Right lung (tissue), 10 donors: ENCODE measurements around the gene PRAMEF2. TPM values are rescaled to one million over a fixed set of nuclear protein-coding genes. Genes with fewer than 3 reads are reported as not detected.
"Not testable (repeated sequence)": the region's sequence is repeated elsewhere in the genome, so short reads cannot be mapped to it uniquely, and the experiment has no call there.

Experiments used
- DNase-seq, 2 donors: peaks; one replicate each; pipeline ENCODE4 v3.0.0-alpha.2; 2013
- long read RNA-seq, 8 donors: transcript quantifications; one replicate each; lab custom pipeline, GENCODE V29; 2026
- polyA plus RNA-seq, 5 donors: library from polyadenylated mRNA; unstranded; fragments of 120-200 nt; gene quantifications; one replicate each; pipeline versions ENCODE4 v1.2.1 to v1.2.3, GENCODE V29; 2013; ENCODE audit warnings: inconsistent platforms in 1 of 5, low replicate concordance in 1 of 5; ENCODE audit not compliant: insufficient read length in 5 of 5, insufficient read depth in 1 of 5

Gene PRAMEF2
- polyA plus RNA-seq: not detected
- long read RNA-seq, donor 1: 0 reads
- long read RNA-seq, donor 2: 0 reads
- long read RNA-seq, donor 3: 0 reads
- long read RNA-seq, donor 4: 0 reads
- long read RNA-seq, donor 5: 0 reads
- long read RNA-seq, donor 6: 0 reads
- long read RNA-seq, donor 7: 0 reads
- long read RNA-seq, donor 8: 0 reads

GRCh38 chr1:12856786-12857185 is at the start of gene PRAMEF2:
Gene PRAMEF2, plus strand, starts transcription at chr1:12857086. Its CDS starts 1,924 bp downstream, at chr1:12859010.
- DNase-seq: not testable (repeated sequence)

- DNase-seq: no peak
These were observed 47.0 kb upstream of the PRAMEF2 start for GRCh38 chr1:12809933-12810332.

- DNase-seq: no peak
These were observed 46.0 kb upstream of the PRAMEF2 start for GRCh38 chr1:12810691-12811408.

- no peak for DNase-seq
These were observed 45.5 kb upstream of the PRAMEF2 start for GRCh38 chr1:12811409-12811784.

- not testable (repeated sequence) for DNase-seq
These were observed 37.8 kb upstream of the PRAMEF2 start for GRCh38 chr1:12819061-12819460.

- not testable (repeated sequence) for DNase-seq
These were observed 25.6 kb upstream of the PRAMEF2 start, which contains the start of gene PRAMEF11 for GRCh38 chr1:12831310-12831709. Gene PRAMEF11, minus strand, starts transcription at chr1:12831410. Its CDS starts 2,621 bp downstream, at chr1:12828789.

- not testable (repeated sequence) for DNase-seq
These were observed 23.6 kb upstream of the PRAMEF2 start for GRCh38 chr1:12833251-12833650.

GRCh38 chr1:12848620-12849019 is 8.3 kb upstream of the PRAMEF2 start, which contains the start of gene HNRNPCL1:
Gene HNRNPCL1, minus strand, starts transcription at chr1:12848720. Its CDS starts 431 bp downstream, at chr1:12848289.
- not testable (repeated sequence) for DNase-seq

- no peak for DNase-seq
These were observed 5.1 kb upstream of the PRAMEF2 start for GRCh38 chr1:12851779-12852178.

GRCh38 chr1:12863131-12863880 is 6.4 kb downstream of the PRAMEF2 start:
- not testable (repeated sequence) for DNase-seq

- not testable (repeated sequence) for DNase-seq
These were observed 21.6 kb downstream of the PRAMEF2 start for GRCh38 chr1:12878453-12878852.

GRCh38 chr1:12886101-12886500 is 29.2 kb downstream of the PRAMEF2 start, which contains the start of gene PRAMEF4:
Gene PRAMEF4, minus strand, starts transcription at chr1:12886201. Its CDS starts 2,807 bp downstream, at chr1:12883394.
- not testable (repeated sequence) for DNase-seq

GRCh38 chr1:12898170-12898569 is 41.3 kb downstream of the PRAMEF2 start, which contains the start of gene PRAMEF10:
Gene PRAMEF10, minus strand, starts transcription at chr1:12898270. Its CDS starts 2,423 bp downstream, at chr1:12895847.
- not testable (repeated sequence) for DNase-seq

GRCh38 chr1:12899186-12899585 is 42.3 kb downstream of the PRAMEF2 start:
- not testable (repeated sequence) for DNase-seq

GRCh38 chr1:12903793-12904572 is 47.1 kb downstream of the PRAMEF2 start:
- DNase-seq: not testable (repeated sequence)

Other genes starting within 250 kb of the PRAMEF2 start
- gene DHRS3, start 238.9 kb upstream of the PRAMEF2 start, polyA plus RNA-seq: 10 to 100 TPM; 31.0 to 49.4 (median 43.0) TPM
- under 1 TPM in 2 of 5 donors, not detected in 3; 0.09 to 0.15 TPM for gene AADACL4, start 213.0 kb upstream of the PRAMEF2 start, polyA plus RNA-seq
- not detected for gene AADACL3, start 141.0 kb upstream of the PRAMEF2 start, polyA plus RNA-seq
- 1 to 10 TPM in 4 of 5 donors, under 1 TPM in 1; 0.26 to 3.0 (median 1.7) TPM for gene CFAP107, start 110.9 kb upstream of the PRAMEF2 start, polyA plus RNA-seq
- not detected for gene PRAMEF12, start 83.3 kb upstream of the PRAMEF2 start, polyA plus RNA-seq
- not detected for gene PRAMEF1, start 65.7 kb upstream of the PRAMEF2 start, polyA plus RNA-seq
- not detected for gene PRAMEF11, start 25.7 kb upstream of the PRAMEF2 start, polyA plus RNA-seq
- gene HNRNPCL1, start 8.4 kb upstream of the PRAMEF2 start, polyA plus RNA-seq: under 1 TPM in 3 of 5 donors, not detected in 2; 0.15 to 0.28 (median 0.23) TPM
- not detected for gene PRAMEF4, start 29.1 kb downstream of the PRAMEF2 start, polyA plus RNA-seq
- not detected for gene PRAMEF10, start 41.2 kb downstream of the PRAMEF2 start, polyA plus RNA-seq
- gene PRAMEF7, start 59.5 kb downstream of the PRAMEF2 start, polyA plus RNA-seq: not detected
- gene PRAMEF6, start 90.5 kb downstream of the PRAMEF2 start, polyA plus RNA-seq: not detected
- gene PRAMEF27, start 199.5 kb downstream of the PRAMEF2 start, polyA plus RNA-seq: not detected
- gene HNRNPCL3, start 203.7 kb downstream of the PRAMEF2 start, polyA plus RNA-seq: not detected
- gene PRAMEF25, start 213.7 kb downstream of the PRAMEF2 start, polyA plus RNA-seq: not detected